Breast epithelium (tissue), 4 donors: ENCODE results near the gene C14orf180. TPM values are rescaled to one million over a fixed set of nuclear protein-coding genes. Genes with fewer than 3 reads are reported as not detected.

Experiments used
- DNase-seq, 2 donors: peaks; one replicate each; pipeline ENCODE4 v3.0.0-alpha.2; 2019; ENCODE audit warnings: low spot score in 2 of 2
- H3K27ac ChIP-seq, 2 donors: fragments of 200-600 bp; sonication (generic) in 1 of 2; one replicate each; pipeline ENCODE4 v1.5.1; 2016 to 2019; ENCODE audit warnings: mild to moderate bottlenecking in 1 of 2
- H3K27me3 ChIP-seq, 2 donors: fragments of 200-600 bp; sonication (generic) in 1 of 2; one replicate each; pipeline versions ENCODE4 v1.5.1 to v1.6.0; 2017 to 2019; ENCODE audit warnings: control low read depth in 1 of 2, mild to moderate bottlenecking in 1 of 2
- H3K36me3 ChIP-seq: fragments of 200-600 bp; one replicate; pipeline ENCODE4 v1.5.1; 2019
- H3K4me1 ChIP-seq, 2 donors: fragments of 200-600 bp; sonication (generic); one replicate each; pipeline ENCODE4 v1.5.1; 2016 to 2019; ENCODE audit warnings: control low read depth in 1 of 2
- H3K4me3 ChIP-seq, 3 donors: fragments of 200-600 bp; sonication (generic); 1 replicate in 2 of 3; 2 replicates in 1 of 3; pipeline ENCODE4 v1.5.1; 2016 to 2019; ENCODE audit warnings: mild to moderate bottlenecking in 3 of 3, moderate library complexity in 2 of 3
- H3K9me3 ChIP-seq, 2 donors: fragments of 200-600 bp; sonication (generic) in 1 of 2; one replicate each; pipeline ENCODE4 v1.5.1; 2016 to 2019; ENCODE audit warnings: control low read depth in 1 of 2
- CTCF ChIP-seq, 3 donors: fragments of 450-650 bp; IDR thresholded peaks; one replicate each; pipeline ENCODE4 v1.5.1; 2016 to 2017; ENCODE audit warnings: antibody characterized with exemption in 3 of 3, mild to moderate bottlenecking in 3 of 3, moderate library complexity in 3 of 3
- POLR2A ChIP-seq: fragments of 450-650 bp; IDR thresholded peaks from one replicate; pipeline ENCODE4 v1.6.1; 2016; ENCODE audit warnings: antibody characterized with exemption, mild to moderate bottlenecking, moderate library complexity
- POLR2AphosphoS5 ChIP-seq, 3 donors: sonication (generic); formaldehyde crosslinking; IDR thresholded peaks; one replicate each; pipeline ENCODE4 v1.6.1; 2017; ENCODE audit warnings: antibody characterized with exemption in 3 of 3
- intact Hi-C: fragments of 100-400 bp; cut with DNase I; formaldehyde crosslinking; loops from one replicate; pipeline ENCODE4 v1.15.1; 2023; ENCODE audit warnings: low total_unique reads
- total RNA-seq, 3 donors: library from RNA; depleted of rRNA; stranded (reverse); fragments of >200 nt; gene quantifications; one replicate each; pipeline ENCODE4 v1.1.0, GENCODE V29; 2016

The C14orf180 gene
- total RNA-seq, 3 donors from 2014 or later = 1.3 to 32.3 (median 4.2) TPM

- Histone ChIP-seq H3K4me3 (no peak overlapping the region), H3K9me3 (no peaks in the 10 kb centered on the region), H3K36me3 (no peaks in the 10 kb centered on the region), H3K27ac (no peak overlapping the region), H3K27me3 (peaks cover 2 to 85% of the 10 kb centered on the region in 2 donors), H3K4me1 (no peaks in the 10 kb centered on the region)
- intact Hi-C loops = loop anchor here (10.0 kb wide), 2 partner anchors 435 to 475 kb away; partner anchors contain the start of gene KIF26A
- no peak for DNase-seq
- TF ChIP-seq POLR2AphosphoS5 (IDR thresholded peaks at IDR 0.05) (no peak), POLR2A (no peak), CTCF (IDR thresholded peaks at IDR 0.05) (no peak)
Measured at GRCh38 chr14:104569435-104569834, 10.1 kb upstream of the C14orf180 start.

GRCh38 chr14:104571246-104571645, 8.3 kb upstream of the C14orf180 start:
- DNase-seq = no peak

GRCh38 chr14:104572024-104572626, 7.4 kb upstream of the C14orf180 start:
- intact Hi-C loops = no loop called here
- no peaks in the 10 kb centered on the region for H3K4me1 ChIP-seq
- no peak for DNase-seq
- no peaks in the 10 kb centered on the region for H3K9me3 ChIP-seq
- H3K4me3 ChIP-seq = no peak overlapping the region
- no peak overlapping the region for H3K27ac ChIP-seq
- TF ChIP-seq CTCF (IDR thresholded peaks at IDR 0.05) (no peak), POLR2AphosphoS5 (IDR thresholded peaks at IDR 0.05) (no peak), POLR2A (no peak)
- H3K27me3 ChIP-seq = peaks cover 0 to 79% of the 10 kb centered on the region in 2 donors
- H3K36me3 ChIP-seq = no peaks in the 10 kb centered on the region

More at GRCh38 chr14:104571246-104571645, 8.3 kb upstream of the C14orf180 start:
- Histone ChIP-seq H3K27ac (no peak overlapping the region), H3K36me3 (no peaks in the 10 kb centered on the region), H3K4me1 (no peaks in the 10 kb centered on the region), H3K4me3 (no peak overlapping the region), H3K27me3 (peaks cover 0 to 82% of the 10 kb centered on the region in 2 donors), H3K9me3 (no peaks in the 10 kb centered on the region)
- no peak for TF ChIP-seq CTCF (IDR thresholded peaks at IDR 0.05)
- TF ChIP-seq POLR2AphosphoS5 (IDR thresholded peaks at IDR 0.05) = no peak
- no peak for TF ChIP-seq POLR2A
- intact Hi-C loops = no loop called here

- intact Hi-C loops = no loop called here
- Histone ChIP-seq H3K27ac (no peak overlapping the region), H3K36me3 (no peaks in the 10 kb centered on the region), H3K27me3 (peaks cover 0 to 79% of the 10 kb centered on the region in 2 donors), H3K4me3 (no peak overlapping the region), H3K9me3 (no peaks in the 10 kb centered on the region), H3K4me1 (no peaks in the 10 kb centered on the region)
- no peak for DNase-seq
- TF ChIP-seq POLR2AphosphoS5 (IDR thresholded peaks at IDR 0.05) (no peak), POLR2A (no peak), CTCF (IDR thresholded peaks at IDR 0.05) (no peak)
Measured at GRCh38 chr14:104572668-104573067, 6.9 kb upstream of the C14orf180 start.

- no peaks in the 10 kb centered on the region for H3K36me3 ChIP-seq
- H3K27ac ChIP-seq = no peak overlapping the region
- peaks cover 0 to 79% of the 10 kb centered on the region in 2 donors for H3K27me3 ChIP-seq
- H3K9me3 ChIP-seq = no peaks in the 10 kb centered on the region
- no peak overlapping the region for H3K4me3 ChIP-seq
- no peak for DNase-seq
- no peaks in the 10 kb centered on the region for H3K4me1 ChIP-seq
- TF ChIP-seq CTCF (IDR thresholded peaks at IDR 0.05) (no peak), POLR2A (no peak), POLR2AphosphoS5 (IDR thresholded peaks at IDR 0.05) (no peak)
- intact Hi-C loops = no loop called here
Measured at GRCh38 chr14:104573930-104574329, 5.6 kb upstream of the C14orf180 start.
